GM19455 (cell line): ENCODE data around the gene PCDHB6.
"Not testable (repeated sequence)": the region's sequence is repeated elsewhere in the genome, so short reads cannot be mapped to it uniquely, and the experiment has no call there.

Experiments used
- ATAC-seq: cut with Tn5 transposase; IDR thresholded peaks from one replicate; pipeline ENCODE4 v1.9.1; 2021; ENCODE audit not compliant: unreplicated experiment

Gene PCDHB6

GRCh38 chr5:141157901-141158300 lies 8.0 kb downstream of the PCDHB6 start:
- ATAC-seq = not testable (repeated sequence)

- ATAC-seq = no peak
Measured at GRCh38 chr5:141172381-141173204, 22.7 kb downstream of the PCDHB6 start, which contains the start of gene PCDHB7. Gene PCDHB7 (plus strand): TSS chr5:141172644. CDS start chr5:141172836, 192 bp downstream.

- not testable (repeated sequence) for ATAC-seq
Measured at GRCh38 chr5:141174291-141175104, 24.6 kb downstream of the PCDHB6 start.

GRCh38 chr5:141175933-141176332 lies 26.1 kb downstream of the PCDHB6 start:
- no peak for ATAC-seq

- not testable (repeated sequence) for ATAC-seq
Measured at GRCh38 chr5:141177577-141178191, 27.8 kb downstream of the PCDHB6 start, which contains the start of gene PCDHB8. Gene PCDHB8 (plus strand): TSS chr5:141177790. CDS start chr5:141178035, 245 bp downstream.

GRCh38 chr5:141179371-141179770 lies 29.5 kb downstream of the PCDHB6 start:
- not testable (repeated sequence) for ATAC-seq

GRCh38 chr5:141179876-141180275 lies 30.0 kb downstream of the PCDHB6 start:
- ATAC-seq = not testable (repeated sequence)

GRCh38 chr5:141180313-141180712 lies 30.5 kb downstream of the PCDHB6 start:
- ATAC-seq = no peak

- ATAC-seq = no peak
Measured at GRCh38 chr5:141182248-141182647, 32.4 kb downstream of the PCDHB6 start, which contains the start of gene PCDHB16. Gene PCDHB16 (plus strand): TSS chr5:141182387. CDS start chr5:141182560, 173 bp downstream.

GRCh38 chr5:141184117-141184855 lies 34.4 kb downstream of the PCDHB6 start:
- ATAC-seq = not testable (repeated sequence)

- ATAC-seq = no peak
Measured at GRCh38 chr5:141186897-141187512, 37.1 kb downstream of the PCDHB6 start, which contains the start of gene PCDHB9. Gene PCDHB9 (plus strand): TSS chr5:141187161. CDS start chr5:141187319, 158 bp downstream.

- not testable (repeated sequence) for ATAC-seq
Measured at GRCh38 chr5:141188682-141189081, 38.8 kb downstream of the PCDHB6 start.

GRCh38 chr5:141189131-141189530 lies 39.3 kb downstream of the PCDHB6 start:
- ATAC-seq = not testable (repeated sequence)

GRCh38 chr5:141192110-141192725 lies 42.4 kb downstream of the PCDHB6 start, which contains the start of gene PCDHB10:
Gene PCDHB10 (plus strand): TSS chr5:141192353. CDS start chr5:141192553, 200 bp downstream.
- ATAC-seq = no peak

- not testable (repeated sequence) for ATAC-seq
Measured at GRCh38 chr5:141194332-141194731, 44.5 kb downstream of the PCDHB6 start.

GRCh38 chr5:141196363-141196762 lies 46.5 kb downstream of the PCDHB6 start:
- ATAC-seq = no peak

- no peak for ATAC-seq
Measured at GRCh38 chr5:141199359-141200235, 49.7 kb downstream of the PCDHB6 start, which contains the start of gene PCDHB11. Gene PCDHB11 (plus strand): TSS chr5:141199627. CDS start chr5:141199775, 148 bp downstream.

- ATAC-seq = not testable (repeated sequence)
Measured at GRCh38 chr5:141201126-141201525, 51.3 kb downstream of the PCDHB6 start.
